ENCODE measurements around the gene LIMS1.
"Not testable (repeated sequence)": the region's sequence is repeated elsewhere in the genome, so short reads cannot be mapped to it uniquely, and the experiment has no call there.

LIMS1 gene

DNA sequence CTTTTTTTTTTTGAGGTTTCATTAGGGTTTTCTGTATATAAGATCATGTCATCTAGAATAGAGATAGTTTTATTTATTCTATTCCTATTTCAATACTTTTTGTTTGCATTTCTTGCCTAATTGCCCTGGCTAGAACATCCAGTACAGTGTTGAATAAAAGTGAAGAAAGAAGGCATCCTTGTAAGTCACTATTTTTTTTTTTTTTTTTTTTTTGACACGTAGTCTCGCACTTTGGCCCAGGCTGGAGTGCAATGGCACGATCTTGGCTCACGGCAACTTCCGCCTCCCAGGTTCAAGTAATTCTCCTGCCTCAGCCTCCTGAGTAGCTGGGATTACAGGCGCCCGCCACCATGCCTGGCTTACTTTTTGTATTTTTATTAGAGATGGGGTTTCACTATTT is 157.2 kb downstream of the LIMS1 start:
- FAIRE-seq, result no peak
- DNase-seq (ENCODE audit: insufficient read length), result no peak
- no peak for TF ChIP-seq POLR2A (IDR thresholded peaks at IDR 0.05; ENCODE audit: low read depth, low read length)
- no peak for TF ChIP-seq TAF1 (IDR thresholded peaks at IDR 0.05; ENCODE audit: borderline replicate concordance, low read depth, low read length)
- no peak for TF ChIP-seq POLR2AphosphoS5 (IDR thresholded peaks at IDR 0.05; ENCODE audit: low read depth, low read length)

DNA sequence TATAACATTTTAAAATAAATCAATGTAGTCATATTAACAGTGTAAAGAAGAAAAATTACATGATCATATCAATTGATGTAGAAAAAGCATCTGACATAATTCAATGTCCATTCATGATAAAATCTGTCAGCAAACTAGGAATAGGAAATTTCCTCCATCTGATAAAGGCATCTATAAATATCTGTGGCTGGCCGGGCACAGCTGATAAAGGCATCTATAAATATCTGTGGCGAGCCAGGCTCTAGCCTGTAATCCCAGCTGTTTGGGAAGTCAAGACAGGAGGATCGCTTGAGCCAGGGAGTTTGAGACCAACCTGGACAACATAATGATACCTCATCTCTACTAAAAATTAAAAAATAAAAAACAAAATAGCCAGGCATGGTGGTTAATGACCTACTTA is 166.9 kb downstream of the LIMS1 start:
- FAIRE-seq (no peak), DNase-seq (ENCODE audit: insufficient read length) (no peak)
- no peak for TF ChIP-seq TAF1 (IDR thresholded peaks at IDR 0.05; ENCODE audit: borderline replicate concordance, low read depth, low read length)
- no peak for TF ChIP-seq POLR2A (IDR thresholded peaks at IDR 0.05; ENCODE audit: low read depth, low read length)
- TF ChIP-seq POLR2AphosphoS5 (IDR thresholded peaks at IDR 0.05; ENCODE audit: low read depth, low read length), result no peak

DNA sequence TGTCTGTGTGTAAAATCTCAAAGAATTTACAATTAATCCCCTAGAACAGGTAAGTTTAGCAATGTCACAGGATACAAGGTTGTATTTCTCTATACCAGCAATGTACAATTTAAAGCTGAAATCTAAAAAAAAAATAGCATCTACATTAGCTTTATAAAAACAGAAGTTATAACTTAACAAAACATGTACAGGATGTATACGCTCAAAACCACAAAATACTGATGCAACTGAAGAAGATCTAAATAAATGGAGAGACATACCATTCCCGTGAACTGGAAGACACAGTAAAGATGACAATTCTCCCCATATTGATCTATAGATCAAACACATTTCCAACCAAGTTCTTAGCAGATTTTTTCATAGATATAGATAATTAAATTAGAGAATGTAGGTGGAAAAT is 167.5 kb downstream of the LIMS1 start:
- FAIRE-seq, result no peak
- no peak for TF ChIP-seq POLR2AphosphoS5 (IDR thresholded peaks at IDR 0.05; ENCODE audit: low read depth, low read length)
- no peak for DNase-seq (ENCODE audit: insufficient read length)

DNA sequence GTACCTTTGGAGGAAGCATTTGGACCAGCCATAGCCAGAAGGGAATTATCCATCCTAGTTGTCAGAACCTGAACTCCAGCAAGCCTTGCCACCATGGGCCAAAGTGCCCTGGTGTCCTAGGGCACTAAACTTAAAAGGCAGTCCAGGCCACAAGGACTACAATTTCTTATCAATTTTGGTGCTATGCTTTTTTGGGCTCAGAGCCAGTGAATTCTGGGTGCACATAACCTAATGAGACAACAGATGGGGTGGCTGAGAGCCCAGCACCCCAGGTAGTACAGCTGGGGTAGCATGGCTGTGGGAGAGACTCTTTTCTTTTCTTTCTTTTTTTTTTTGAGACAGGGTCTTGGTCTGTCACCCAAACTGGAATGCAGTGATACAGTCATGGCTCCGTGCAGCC is 170.6 kb downstream of the LIMS1 start:
- no peak for TF ChIP-seq POLR2A (IDR thresholded peaks at IDR 0.05; ENCODE audit: low read depth, low read length)
- TF ChIP-seq TAF1 (IDR thresholded peaks at IDR 0.05; ENCODE audit: borderline replicate concordance, low read depth, low read length), result no peak
- no peak for TF ChIP-seq POLR2AphosphoS5 (IDR thresholded peaks at IDR 0.05; ENCODE audit: low read depth, low read length)
- FAIRE-seq, result no peak
- DNase-seq (ENCODE audit: insufficient read length), result no peak

DNA sequence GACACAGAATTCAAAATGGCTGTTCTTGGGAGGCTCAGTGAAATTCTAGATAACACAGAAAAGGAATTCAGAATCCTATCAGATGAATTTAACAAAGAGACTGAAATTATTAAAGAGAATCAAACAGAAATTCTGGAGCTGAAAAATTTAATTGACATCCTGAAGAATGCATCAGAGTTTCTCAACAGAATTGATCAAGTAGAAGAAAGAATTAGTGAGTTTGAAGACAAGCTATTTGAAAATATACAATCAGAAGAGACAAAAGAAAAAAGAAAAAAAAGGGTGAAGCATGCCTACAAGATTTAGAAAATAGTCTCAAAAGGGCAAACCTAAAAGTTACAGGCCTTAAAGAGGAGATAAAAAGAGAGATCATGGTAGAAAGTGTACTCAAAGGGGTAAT is 173.0 kb downstream of the LIMS1 start:
- DNase-seq (ENCODE audit: insufficient read length), result no peak
- no peak for FAIRE-seq
- TF ChIP-seq TAF1 (IDR thresholded peaks at IDR 0.05; ENCODE audit: borderline replicate concordance, low read depth, low read length), result no peak
- no peak for TF ChIP-seq POLR2AphosphoS5 (IDR thresholded peaks at IDR 0.05; ENCODE audit: low read depth, low read length)
- TF ChIP-seq POLR2A (IDR thresholded peaks at IDR 0.05; ENCODE audit: low read depth, low read length), result no peak

DNA sequence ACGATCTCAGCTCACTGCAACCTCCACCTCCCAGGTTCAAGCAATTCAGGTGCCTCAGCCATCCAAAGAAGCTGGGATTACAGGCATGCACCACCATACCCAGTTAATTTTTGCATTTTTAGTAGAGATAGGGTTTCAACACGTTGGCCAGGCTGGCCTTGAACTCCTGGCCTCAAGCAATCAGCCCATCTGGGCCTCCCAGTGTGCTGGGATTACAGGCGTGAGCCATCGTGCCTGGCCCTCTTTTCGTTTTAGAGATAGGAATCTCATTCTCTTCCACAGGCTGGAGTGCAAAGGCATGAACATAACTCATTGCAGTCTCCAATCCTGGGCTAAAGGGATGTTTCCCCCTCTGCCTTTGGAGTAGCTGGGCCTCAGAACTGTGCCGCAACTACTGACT is 182.7 kb downstream of the LIMS1 start:
- FAIRE-seq; DNase-seq (ENCODE audit: insufficient read length): not testable (repeated sequence)

DNA sequence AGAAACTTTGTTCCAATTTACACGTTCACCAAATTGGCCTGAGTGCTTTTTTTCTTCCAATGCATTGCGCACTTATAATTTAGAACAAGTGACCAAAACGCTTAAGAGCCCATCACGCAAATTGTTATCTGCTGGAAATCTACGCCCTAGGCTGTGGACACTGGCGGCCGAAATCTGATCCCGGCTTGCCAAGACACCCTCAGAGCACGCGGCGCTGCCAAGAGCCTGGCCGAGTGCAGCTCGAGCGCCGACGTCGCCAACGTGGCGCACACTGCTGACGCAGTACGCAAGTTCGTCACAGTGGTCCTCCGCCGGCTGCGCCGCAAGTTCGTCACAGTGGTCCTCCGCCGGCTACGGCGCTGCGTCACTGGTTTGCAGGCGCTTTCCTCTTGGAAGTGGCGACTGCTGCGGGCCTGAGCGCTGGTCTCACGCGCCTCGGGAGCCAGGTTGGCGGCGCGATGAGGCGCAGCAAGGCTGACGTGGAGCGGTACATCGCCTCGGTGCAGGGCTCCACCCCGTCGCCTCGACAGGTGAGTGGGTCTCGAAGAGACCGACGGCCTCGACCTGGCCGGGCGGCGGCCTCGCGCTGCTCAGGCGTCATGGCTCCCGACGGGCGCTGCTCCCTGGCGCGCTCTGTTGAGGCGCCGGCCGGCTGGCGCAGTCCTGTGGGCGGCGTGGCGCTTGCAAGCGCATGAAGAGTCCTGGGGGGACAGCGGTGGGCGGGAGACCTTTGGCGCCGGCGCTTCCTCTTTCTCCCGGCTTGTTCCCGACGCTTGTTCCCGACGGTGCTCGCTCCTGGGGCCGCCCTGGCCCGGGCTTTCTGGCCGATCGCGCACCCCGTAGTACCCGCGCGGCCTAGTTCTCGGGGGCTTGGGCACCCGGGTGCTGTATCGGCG is 185.1 kb downstream of the LIMS1 start, which contains the start of gene RANBP2:
Gene RANBP2, plus strand, starts transcription at position 334 of the 896 bp plus-strand sequence. Its CDS starts 125 bp downstream, at position 459.
- FAIRE-seq, result peak; percentile 93
- peak; percentile 75 for DNase-seq (ENCODE audit: insufficient read length)
- TF ChIP-seq POLR2A (IDR thresholded peaks at IDR 0.05; ENCODE audit: low read depth, low read length), result peak; percentile 94
- TF ChIP-seq TAF1 (IDR thresholded peaks at IDR 0.05; ENCODE audit: borderline replicate concordance, low read depth, low read length), result peak; percentile 84
- TF ChIP-seq POLR2AphosphoS5 (IDR thresholded peaks at IDR 0.05; ENCODE audit: low read depth, low read length), result peak; percentile 95

DNA sequence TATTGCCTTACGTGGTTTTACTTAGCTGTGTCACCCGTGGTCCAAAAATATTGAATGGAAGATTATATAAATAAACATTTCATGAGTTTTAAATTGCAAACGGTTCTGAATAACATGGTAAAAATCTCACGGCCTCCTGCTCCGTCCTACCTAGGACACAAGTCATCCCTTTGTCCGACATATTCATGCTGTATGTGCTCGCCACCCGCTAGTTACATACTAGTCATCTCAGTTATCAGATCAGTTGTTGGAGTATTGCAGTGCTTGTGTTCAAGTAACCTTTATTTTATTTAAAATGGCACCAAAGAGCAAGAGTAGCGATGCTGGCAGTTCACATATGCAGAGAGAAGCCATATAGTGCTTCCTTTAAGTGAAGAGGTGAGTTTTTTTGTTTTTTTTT is 191.8 kb downstream of the LIMS1 start:
- DNase-seq (ENCODE audit: insufficient read length); FAIRE-seq: not testable (repeated sequence)

DNA sequence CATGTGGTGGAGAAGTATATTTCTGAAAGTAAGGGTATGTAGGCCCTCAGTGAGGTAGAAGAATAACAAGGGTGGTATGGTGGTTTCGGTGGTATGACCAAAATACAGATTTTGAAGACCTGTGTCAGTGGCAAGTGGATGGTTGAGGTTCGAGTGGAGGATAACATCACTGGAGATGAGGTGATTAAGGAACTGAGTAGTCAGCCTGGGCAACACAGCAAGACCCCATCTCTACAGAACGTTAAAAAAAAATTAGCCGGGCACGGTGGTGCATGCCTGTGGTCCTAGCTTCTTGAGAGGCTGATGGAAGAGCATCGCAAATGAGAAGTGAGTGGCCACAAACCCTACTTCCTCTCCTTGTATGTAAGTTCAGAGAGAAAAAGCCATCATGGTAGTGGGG is 200.4 kb downstream of the LIMS1 start:
- DNase-seq (ENCODE audit: insufficient read length); FAIRE-seq: not testable (repeated sequence)

All from GM12892 (cell line).